DND-41 (cell line): ENCODE data around the gene TSPEAR.

Experiments used
- CTCF ChIP-seq: IDR thresholded peaks from 2 replicates; pipeline ENCODE4 v1.5.1; 2012; ENCODE audit warnings: borderline replicate concordance, low read length, moderate library complexity, mild to moderate bottlenecking; ENCODE audit not compliant: poor library complexity, severe bottlenecking; ENCODE audit errors: extremely low read depth
- EZH2 ChIP-seq: IDR thresholded peaks from 3 replicates; pipeline ENCODE4 v1.6.1; 2012; ENCODE audit warnings: borderline replicate concordance, low read depth, mild to moderate bottlenecking, moderate library complexity, low read length, inconsistent platforms; ENCODE audit not compliant: severe bottlenecking

DNA sequence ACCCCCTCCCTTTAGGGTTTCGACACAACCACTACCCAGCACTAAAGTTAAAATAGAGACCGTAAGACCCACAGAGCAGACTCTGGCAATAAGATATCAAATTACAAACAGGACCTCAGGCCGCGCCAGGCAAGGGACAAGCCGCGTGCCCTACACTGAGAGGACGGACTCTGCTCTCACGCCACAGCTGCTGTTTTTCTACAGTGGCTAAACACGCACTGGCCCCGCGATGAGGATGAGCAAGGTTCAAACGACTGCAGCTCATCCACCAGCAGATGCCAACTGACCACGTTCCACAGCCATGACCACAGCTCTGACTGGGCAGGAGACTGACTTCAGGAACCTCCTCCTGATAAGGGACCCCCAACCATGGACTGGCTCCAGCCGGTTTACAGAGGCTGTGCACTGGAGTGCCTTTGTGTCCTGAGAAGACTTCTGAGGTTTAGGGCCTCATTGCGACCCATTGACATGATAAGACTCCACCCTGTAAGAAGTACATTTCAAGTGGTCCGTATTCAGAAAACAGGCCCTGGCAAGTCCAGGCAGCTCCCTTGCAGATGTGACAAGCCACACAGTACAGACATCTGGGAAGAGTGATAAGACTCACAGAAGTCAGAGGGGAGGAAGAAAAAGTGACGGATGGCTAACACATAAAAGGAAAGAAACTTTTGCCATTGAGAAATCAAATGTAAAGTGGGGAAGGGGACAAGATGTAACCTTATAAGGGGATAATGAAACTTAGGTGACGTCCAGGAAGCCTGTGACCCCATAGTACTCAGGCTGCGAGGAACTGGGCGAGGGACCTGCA is 117.6 kb downstream of the TSPEAR start:
- TF ChIP-seq CTCF (no peak), EZH2 (no peak)
